Panc1 (cell line): ENCODE data around the gene ZFAND6. TPM values are rescaled to one million over a fixed set of nuclear protein-coding genes. Genes with fewer than 3 reads are reported as not detected.
"Not testable (repeated sequence)": the region's sequence is repeated elsewhere in the genome, so short reads cannot be mapped to it uniquely, and the experiment has no call there.

Experiments used
- ATAC-seq: fragments of 200-7000 bp; cut with Tn5 transposase; 2 replicates; pipeline ENCODE4 v1.9.1; 2020; ENCODE audit warnings: mild to moderate bottlenecking, moderate library complexity
- BruUV-seq: library from RNA; stranded (reverse); fragments of 400-500 nt; replicated peaks from 2 replicates; lab custom pipeline; 2021; lab: Mats Ljungman, UMichigan
- CTCF ChIA-PET: fragments of 300-600 bp; sonication (Branson Sonifier 250); formaldehyde crosslinking; loops from one replicate; lab custom pipeline; 2022; ENCODE audit warnings: antibody characterized with exemption; lab: Charles Lee
- POLR2A ChIA-PET: fragments of 300-600 bp; sonication (Branson Sonifier 250); formaldehyde crosslinking; loops from one replicate; lab custom pipeline; 2022; ENCODE audit warnings: antibody characterized with exemption; lab: Charles Lee
- DNase-seq: peaks from one replicate; pipeline ENCODE4 v3.0.0-alpha.2; 2010; ENCODE audit warnings: low read depth, low spot score
- H3K27ac ChIP-seq: 2 replicates; pipeline ENCODE4 v1.5.1; 2011; ENCODE audit warnings: mild to moderate bottlenecking, low read length, inconsistent platforms
- H3K27me3 ChIP-seq: fragments of 200-500 bp; sonication (Bioruptor generic); 2 replicates; pipeline ENCODE4 v1.6.0; 2014; ENCODE audit warnings: low read length, inconsistent platforms; ENCODE audit not compliant: control insufficient read depth, insufficient read depth
- H3K36me3 ChIP-seq: fragments of 200-500 bp; sonication (Bioruptor generic); 2 replicates; pipeline ENCODE4 v1.5.1; 2014; ENCODE audit warnings: inconsistent platforms, mild to moderate bottlenecking, low read length, moderate library complexity; ENCODE audit not compliant: control insufficient read depth, insufficient read depth
- H3K4me1 ChIP-seq: 2 replicates; pipeline ENCODE4 v1.5.1; 2011; ENCODE audit warnings: inconsistent platforms, mild to moderate bottlenecking, low read length, moderate library complexity; ENCODE audit not compliant: control insufficient read depth, insufficient read depth
- H3K4me3 ChIP-seq, 2 experiments: 2 replicates each; pipeline ENCODE4 v1.5.1; 2011 to 2012; ENCODE audit warnings: low read depth in 2 of 2, low read length in 2 of 2, mild to moderate bottlenecking in 2 of 2, inconsistent platforms in 1 of 2, moderate library complexity in 1 of 2
- H3K9me3 ChIP-seq: fragments of 200-500 bp; sonication (Bioruptor generic); 2 replicates; pipeline ENCODE4 v1.5.1; 2014; ENCODE audit warnings: low read depth, mild to moderate bottlenecking, inconsistent platforms, low read length, moderate library complexity; ENCODE audit not compliant: control insufficient read depth, insufficient read depth
- POLR2AphosphoS5 ChIP-seq: IDR thresholded peaks from 2 replicates; pipeline ENCODE4 v1.6.1; 2012; ENCODE audit warnings: mild to moderate bottlenecking, low read depth, low read length, moderate library complexity
- SIN3A ChIP-seq: IDR thresholded peaks from 2 replicates; pipeline ENCODE4 v1.6.1; 2012; ENCODE audit warnings: low read depth, mild to moderate bottlenecking, low read length, moderate library complexity, borderline replicate concordance; ENCODE audit not compliant: insufficient read depth
- TCF7L2 ChIP-seq: IDR thresholded peaks from 2 replicates; pipeline ENCODE4 v1.6.1; 2011; ENCODE audit warnings: mild to moderate bottlenecking, low read depth, low read length, inconsistent platforms
- in situ Hi-C: cut with HindIII; loops from 2 replicates; pipeline ENCODE4 v1.10.0; 2016; ENCODE audit warnings: low sequenced_read_pairs, low pct_unique_long_range_greater_than_20kb
- intact Hi-C: fragments of 100-400 bp; cut with micrococcal nuclease; formaldehyde crosslinking; loops from one replicate; pipeline ENCODE4 v1.10.0; 2022; ENCODE audit not compliant: unreplicated experiment
- total RNA-seq: library from RNA; stranded (reverse); gene quantifications from one replicate; pipeline ENCODE4 v1.2.1, GENCODE V29; 2021; ENCODE audit not compliant: unreplicated experiment
- TF ChIP-seq, protein P1 (sequence below), 2 experiments: IDR thresholded peaks; 2 replicates each; pipeline ENCODE4 v1.6.1; 2011 to 2012; ENCODE audit warnings: low read depth in 2 of 2, control low read depth in 1 of 2, low read length in 1 of 2, mild to moderate bottlenecking in 1 of 2, moderate library complexity in 1 of 2; ENCODE audit not compliant: insufficient read depth in 1 of 2
- TF ChIP-seq, protein P2 (sequence below): fragments of 450-650 bp; IDR thresholded peaks from 2 replicates; pipeline ENCODE4 v1.5.1; 2017; ENCODE audit warnings: mild to moderate bottlenecking

The ZFAND6 gene
- total RNA-seq, 1 experiment from 2014 or later: 73.0 TPM

DNA sequence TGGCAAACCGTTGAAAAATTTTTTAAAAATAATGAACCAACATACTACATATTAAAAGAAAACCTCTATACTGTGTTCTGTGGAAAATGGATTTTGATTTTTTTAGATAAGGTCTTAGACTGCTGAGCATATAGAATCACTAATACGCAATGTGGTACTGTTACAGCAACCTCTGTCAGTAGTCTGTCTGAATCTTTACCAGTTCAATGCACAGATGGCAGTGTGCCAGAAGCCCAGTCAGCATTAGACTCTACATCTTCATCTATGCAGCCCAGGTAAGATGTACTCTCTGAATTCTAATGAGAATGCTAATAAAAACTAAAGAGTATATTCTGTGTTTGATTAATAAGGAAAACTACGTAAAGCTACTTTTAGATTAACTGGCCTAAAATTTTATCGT is 62.1 kb downstream of the ZFAND6 start:
- ATAC-seq (no peak), DNase-seq (no peak)
- H3K4me3 ChIP-seq: no peak overlapping the region
- no TSS peak for BruUV-seq
- ChIA-PET CTCF (no interaction called here), POLR2A (no interaction called here)
- H3K4me1 ChIP-seq: no peaks in the 10 kb centered on the region
- no peaks in the 10 kb centered on the region for H3K27me3 ChIP-seq
- H3K36me3 ChIP-seq: peaks cover 11% of the 10 kb centered on the region; the same call in 1 of the 2 replicates
- H3K9me3 ChIP-seq: no peaks in the 10 kb centered on the region
- intact Hi-C loops (no loop called here), in situ Hi-C loops (no loop called here)
- H3K27ac ChIP-seq: no peak overlapping the region
- TF ChIP-seq, protein P1, sequence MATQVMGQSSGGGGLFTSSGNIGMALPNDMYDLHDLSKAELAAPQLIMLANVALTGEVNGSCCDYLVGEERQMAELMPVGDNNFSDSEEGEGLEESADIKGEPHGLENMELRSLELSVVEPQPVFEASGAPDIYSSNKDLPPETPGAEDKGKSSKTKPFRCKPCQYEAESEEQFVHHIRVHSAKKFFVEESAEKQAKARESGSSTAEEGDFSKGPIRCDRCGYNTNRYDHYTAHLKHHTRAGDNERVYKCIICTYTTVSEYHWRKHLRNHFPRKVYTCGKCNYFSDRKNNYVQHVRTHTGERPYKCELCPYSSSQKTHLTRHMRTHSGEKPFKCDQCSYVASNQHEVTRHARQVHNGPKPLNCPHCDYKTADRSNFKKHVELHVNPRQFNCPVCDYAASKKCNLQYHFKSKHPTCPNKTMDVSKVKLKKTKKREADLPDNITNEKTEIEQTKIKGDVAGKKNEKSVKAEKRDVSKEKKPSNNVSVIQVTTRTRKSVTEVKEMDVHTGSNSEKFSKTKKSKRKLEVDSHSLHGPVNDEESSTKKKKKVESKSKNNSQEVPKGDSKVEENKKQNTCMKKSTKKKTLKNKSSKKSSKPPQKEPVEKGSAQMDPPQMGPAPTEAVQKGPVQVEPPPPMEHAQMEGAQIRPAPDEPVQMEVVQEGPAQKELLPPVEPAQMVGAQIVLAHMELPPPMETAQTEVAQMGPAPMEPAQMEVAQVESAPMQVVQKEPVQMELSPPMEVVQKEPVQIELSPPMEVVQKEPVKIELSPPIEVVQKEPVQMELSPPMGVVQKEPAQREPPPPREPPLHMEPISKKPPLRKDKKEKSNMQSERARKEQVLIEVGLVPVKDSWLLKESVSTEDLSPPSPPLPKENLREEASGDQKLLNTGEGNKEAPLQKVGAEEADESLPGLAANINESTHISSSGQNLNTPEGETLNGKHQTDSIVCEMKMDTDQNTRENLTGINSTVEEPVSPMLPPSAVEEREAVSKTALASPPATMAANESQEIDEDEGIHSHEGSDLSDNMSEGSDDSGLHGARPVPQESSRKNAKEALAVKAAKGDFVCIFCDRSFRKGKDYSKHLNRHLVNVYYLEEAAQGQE (IDR thresholded peaks at IDR 0.05; ENCODE audit: insufficient read depth in 1 of 2, low read depth in 2 of 2, low read length in 1 of 2): no peak
- TF ChIP-seq TCF7L2 (no peak), SIN3A (no peak)
- TF ChIP-seq, protein P2, sequence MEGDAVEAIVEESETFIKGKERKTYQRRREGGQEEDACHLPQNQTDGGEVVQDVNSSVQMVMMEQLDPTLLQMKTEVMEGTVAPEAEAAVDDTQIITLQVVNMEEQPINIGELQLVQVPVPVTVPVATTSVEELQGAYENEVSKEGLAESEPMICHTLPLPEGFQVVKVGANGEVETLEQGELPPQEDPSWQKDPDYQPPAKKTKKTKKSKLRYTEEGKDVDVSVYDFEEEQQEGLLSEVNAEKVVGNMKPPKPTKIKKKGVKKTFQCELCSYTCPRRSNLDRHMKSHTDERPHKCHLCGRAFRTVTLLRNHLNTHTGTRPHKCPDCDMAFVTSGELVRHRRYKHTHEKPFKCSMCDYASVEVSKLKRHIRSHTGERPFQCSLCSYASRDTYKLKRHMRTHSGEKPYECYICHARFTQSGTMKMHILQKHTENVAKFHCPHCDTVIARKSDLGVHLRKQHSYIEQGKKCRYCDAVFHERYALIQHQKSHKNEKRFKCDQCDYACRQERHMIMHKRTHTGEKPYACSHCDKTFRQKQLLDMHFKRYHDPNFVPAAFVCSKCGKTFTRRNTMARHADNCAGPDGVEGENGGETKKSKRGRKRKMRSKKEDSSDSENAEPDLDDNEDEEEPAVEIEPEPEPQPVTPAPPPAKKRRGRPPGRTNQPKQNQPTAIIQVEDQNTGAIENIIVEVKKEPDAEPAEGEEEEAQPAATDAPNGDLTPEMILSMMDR: no peak

DNA sequence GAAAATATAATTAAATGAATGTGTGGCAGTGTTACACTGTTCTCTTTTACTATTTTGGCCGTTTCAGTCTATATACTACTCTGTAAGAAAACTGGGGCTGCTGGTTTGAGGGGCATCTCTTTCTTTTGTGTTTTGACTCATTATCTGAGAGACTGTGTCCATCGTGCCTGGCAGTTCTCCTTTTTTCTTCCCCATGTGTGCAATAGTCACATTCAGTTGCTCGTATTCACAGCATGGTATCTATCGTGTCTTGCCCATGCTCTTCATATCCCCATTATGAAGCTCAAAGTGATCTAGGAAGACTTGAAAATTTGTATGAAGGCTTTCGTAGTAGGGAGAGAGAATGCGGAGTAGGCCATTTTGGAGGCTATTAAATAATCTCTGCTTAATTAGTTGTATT is 63.6 kb downstream of the ZFAND6 start:
- TF ChIP-seq POLR2AphosphoS5 (no peak), TCF7L2 (no peak), SIN3A (no peak)
- TF ChIP-seq, protein P2: no peak
- TF ChIP-seq, protein P1 (IDR thresholded peaks at IDR 0.05; ENCODE audit: insufficient read depth in 1 of 2, low read depth in 2 of 2, low read length in 1 of 2): no peak
- ChIA-PET POLR2A (no interaction called here), CTCF (no interaction called here)
- Histone ChIP-seq H3K4me3 (no peak overlapping the region), H3K9me3 (no peaks in the 10 kb centered on the region), H3K36me3 (peaks cover 11% of the 10 kb centered on the region; the same call in 1 of the 2 replicates), H3K4me1 (no peaks in the 10 kb centered on the region), H3K27me3 (no peaks in the 10 kb centered on the region), H3K27ac (no peak overlapping the region)
- ATAC-seq: no peak
- in situ Hi-C loops: no loop called here
- intact Hi-C loops: no loop called here
- BruUV-seq: no TSS peak
- no peak for DNase-seq

DNA sequence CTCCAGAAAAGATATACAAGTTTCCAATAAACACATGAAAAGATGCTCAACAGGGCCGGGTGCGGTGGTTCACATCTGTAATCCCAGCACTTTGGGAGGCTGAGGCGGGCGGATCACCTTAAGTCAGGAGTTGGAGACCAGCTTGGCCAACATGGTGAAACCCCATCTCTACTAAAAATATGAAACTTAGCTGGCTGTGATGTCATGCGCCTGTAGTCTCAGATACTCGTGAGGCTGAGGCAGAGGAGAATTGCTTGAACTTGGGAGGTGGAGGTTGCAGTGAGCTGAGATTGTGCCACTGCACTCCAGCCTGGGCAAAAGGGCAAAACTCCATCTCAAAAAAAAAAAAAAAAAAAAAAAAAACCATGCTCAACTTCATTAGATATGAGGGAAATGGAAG is 67.8 kb downstream of the ZFAND6 start:
- CTCF ChIA-PET: not testable (repeated sequence)

More for the DNA sequence above, 67.8 kb downstream of the ZFAND6 start:
- BruUV-seq, DNase-seq, ATAC-seq, in situ Hi-C loops, H3K27ac ChIP-seq, H3K4me1 ChIP-seq, H3K4me3 ChIP-seq, H3K9me3 ChIP-seq, POLR2A ChIA-PET, H3K27me3 ChIP-seq, intact Hi-C loops: not testable (repeated sequence)
- H3K36me3 ChIP-seq: peaks cover 11% of the 10 kb centered on the region; the same call in 1 of the 2 replicates
